ENCODE data around the gene NCDN. TPM values are rescaled to one million over a fixed set of nuclear protein-coding genes. Genes with fewer than 3 reads are reported as not detected.

Gene NCDN
- total RNA-seq, 1 experiment from 2014 or later: 39.2 TPM

DNA sequence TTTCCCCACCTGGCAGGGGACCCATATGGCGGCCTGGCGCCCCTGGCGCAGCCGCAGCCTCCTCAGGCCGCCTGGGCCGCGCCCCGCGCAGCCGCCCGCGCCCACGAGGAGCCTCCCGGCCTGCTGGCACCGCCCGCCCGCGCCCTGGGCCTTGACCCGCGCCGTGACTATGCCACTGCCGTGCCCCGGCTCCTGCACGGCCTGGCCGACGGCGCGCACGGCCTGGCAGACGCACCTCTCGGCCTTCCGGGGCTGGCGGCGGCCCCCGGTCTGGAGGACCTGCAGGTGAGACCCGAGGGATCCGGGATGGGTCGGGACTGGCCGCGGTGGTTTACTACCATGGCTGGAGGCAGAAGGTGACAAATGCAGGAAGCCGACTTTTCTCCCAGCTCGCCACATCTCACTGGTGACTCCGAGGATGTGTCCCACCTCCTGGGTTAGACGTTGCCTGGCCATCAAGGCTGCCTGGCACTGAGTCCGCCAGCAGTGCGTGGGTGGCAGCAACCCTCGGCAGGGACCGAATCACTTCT lies 16.6 kb downstream of the NCDN start:
- peak overlapping the region; percentile 14 for H3K4me3 Mint-ChIP-seq

More for the DNA sequence above, 16.6 kb downstream of the NCDN start:
- no peaks in the 10 kb centered on the region for H3K9me3 Mint-ChIP-seq
- ChIA-PET POLR2A (no interaction called here), CTCF (interaction anchor here (2.9 to 4.5 kb wide), 3 partner anchors 10 to 152 kb away, joined by 23 to 35 read pairs (median 32); no protein-coding TSS in a partner anchor)
- ATAC-seq (peak; percentile 7), DNase-seq (ENCODE audit: low spot score) (peak; percentile 47)
- no peaks in the 10 kb centered on the region for H3K36me3 Mint-ChIP-seq
- no peak for TF ChIP-seq ESRRA (CRISPR knock-in tag; IDR thresholded peaks at IDR 0.05; ENCODE audit: borderline replicate concordance)
- no peak for TF ChIP-seq ZNF121 (CRISPR knock-in tag; IDR thresholded peaks at IDR 0.05)
- TF ChIP-seq, protein P1, sequence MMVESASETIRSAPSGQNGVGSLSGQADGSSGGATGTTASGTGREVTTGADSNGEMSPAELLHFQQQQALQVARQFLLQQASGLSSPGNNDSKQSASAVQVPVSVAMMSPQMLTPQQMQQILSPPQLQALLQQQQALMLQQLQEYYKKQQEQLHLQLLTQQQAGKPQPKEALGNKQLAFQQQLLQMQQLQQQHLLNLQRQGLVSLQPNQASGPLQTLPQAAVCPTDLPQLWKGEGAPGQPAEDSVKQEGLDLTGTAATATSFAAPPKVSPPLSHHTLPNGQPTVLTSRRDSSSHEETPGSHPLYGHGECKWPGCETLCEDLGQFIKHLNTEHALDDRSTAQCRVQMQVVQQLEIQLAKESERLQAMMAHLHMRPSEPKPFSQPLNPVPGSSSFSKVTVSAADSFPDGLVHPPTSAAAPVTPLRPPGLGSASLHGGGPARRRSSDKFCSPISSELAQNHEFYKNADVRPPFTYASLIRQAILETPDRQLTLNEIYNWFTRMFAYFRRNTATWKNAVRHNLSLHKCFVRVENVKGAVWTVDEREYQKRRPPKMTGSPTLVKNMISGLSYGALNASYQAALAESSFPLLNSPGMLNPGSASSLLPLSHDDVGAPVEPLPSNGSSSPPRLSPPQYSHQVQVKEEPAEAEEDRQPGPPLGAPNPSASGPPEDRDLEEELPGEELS (CRISPR knock-in tag; IDR thresholded peaks at IDR 0.05): no peak
- TF ChIP-seq FOXP1 (CRISPR knock-in tag; IDR thresholded peaks at IDR 0.05; ENCODE audit: borderline replicate concordance): no peak
- no peak for TF ChIP-seq NFYB (CRISPR knock-in tag; conservative IDR thresholded peaks at IDR 0.05; ENCODE audit: low read depth)
- TF ChIP-seq NR1H2 (CRISPR knock-in tag; IDR thresholded peaks at IDR 0.05): no peak
- no peak for TF ChIP-seq ZBTB43 (CRISPR knock-in tag; IDR thresholded peaks at IDR 0.05)
- TF ChIP-seq ZNF532 (CRISPR knock-in tag; IDR thresholded peaks at IDR 0.05; ENCODE audit: borderline replicate concordance): no peak
- TF ChIP-seq ZSCAN18 (CRISPR knock-in tag; IDR thresholded peaks at IDR 0.05): no peak
- TF ChIP-seq ATF3 (CRISPR knock-in tag; conservative IDR thresholded peaks at IDR 0.05): no peak
- TF ChIP-seq KAT7 (CRISPR knock-in tag; IDR thresholded peaks at IDR 0.05; ENCODE audit: borderline replicate concordance): no peak
- TF ChIP-seq, protein P2, sequence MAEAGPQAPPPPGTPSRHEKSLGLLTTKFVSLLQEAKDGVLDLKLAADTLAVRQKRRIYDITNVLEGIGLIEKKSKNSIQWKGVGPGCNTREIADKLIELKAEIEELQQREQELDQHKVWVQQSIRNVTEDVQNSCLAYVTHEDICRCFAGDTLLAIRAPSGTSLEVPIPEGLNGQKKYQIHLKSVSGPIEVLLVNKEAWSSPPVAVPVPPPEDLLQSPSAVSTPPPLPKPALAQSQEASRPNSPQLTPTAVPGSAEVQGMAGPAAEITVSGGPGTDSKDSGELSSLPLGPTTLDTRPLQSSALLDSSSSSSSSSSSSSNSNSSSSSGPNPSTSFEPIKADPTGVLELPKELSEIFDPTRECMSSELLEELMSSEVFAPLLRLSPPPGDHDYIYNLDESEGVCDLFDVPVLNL (CRISPR knock-in tag; IDR thresholded peaks at IDR 0.05; ENCODE audit: borderline replicate concordance, low read depth): no peak
- no peak for TF ChIP-seq IRF2 (CRISPR knock-in tag; IDR thresholded peaks at IDR 0.05; ENCODE audit: borderline replicate concordance, low read depth)
- TF ChIP-seq AR (CRISPR knock-in tag; IDR thresholded peaks at IDR 0.05): no peak
- TF ChIP-seq IRF1 (CRISPR knock-in tag; IDR thresholded peaks at IDR 0.05): no peak
- no peak for TF ChIP-seq ELF4 (CRISPR knock-in tag; IDR thresholded peaks at IDR 0.05; ENCODE audit: low read depth)
- no peak for TF ChIP-seq GABPB1 (CRISPR knock-in tag; IDR thresholded peaks at IDR 0.05)
- TF ChIP-seq, protein P3, sequence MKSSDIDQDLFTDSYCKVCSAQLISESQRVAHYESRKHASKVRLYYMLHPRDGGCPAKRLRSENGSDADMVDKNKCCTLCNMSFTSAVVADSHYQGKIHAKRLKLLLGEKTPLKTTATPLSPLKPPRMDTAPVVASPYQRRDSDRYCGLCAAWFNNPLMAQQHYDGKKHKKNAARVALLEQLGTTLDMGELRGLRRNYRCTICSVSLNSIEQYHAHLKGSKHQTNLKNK (CRISPR knock-in tag; IDR thresholded peaks at IDR 0.05): no peak
- no peak for TF ChIP-seq RELA (CRISPR knock-in tag; IDR thresholded peaks at IDR 0.05; ENCODE audit: borderline replicate concordance)
- peaks cover 38% of the 10 kb centered on the region for H3K4me1 Mint-ChIP-seq
- H3K27me3 Mint-ChIP-seq (ENCODE audit: low read depth): peaks cover 98% of the 10 kb centered on the region
- H3K27ac Mint-ChIP-seq: no peak overlapping the region

Data from WTC11 (cell line).